Parathyroid adenoma (tissue), 2 donors: Measurements from ENCODE around the gene CSMD2.

Source experiments
- H2AFZ ChIP-seq: fragments of 300-600 bp; sonication (generic); one replicate; pipeline ENCODE4 v1.7.0; 2017; ENCODE audit warnings: antibody characterized with exemption, mild to moderate bottlenecking
- H3K27ac ChIP-seq: fragments of 300-600 bp; sonication (generic); one replicate; pipeline ENCODE4 v1.7.0; 2017
- H3K27me3 ChIP-seq: fragments of 300-600 bp; sonication (generic); one replicate; pipeline ENCODE4 v1.7.0; 2017; ENCODE audit warnings: low read length; ENCODE audit not compliant: control insufficient read depth, insufficient read depth
- H3K36me3 ChIP-seq: fragments of 300-600 bp; sonication (generic); one replicate; pipeline ENCODE4 v1.7.0; 2017; ENCODE audit warnings: low read length; ENCODE audit not compliant: control insufficient read depth, insufficient read depth
- H3K4me1 ChIP-seq: fragments of 300-600 bp; sonication (generic); one replicate; pipeline ENCODE4 v1.7.0; 2017; ENCODE audit warnings: control low read depth
- H3K4me2 ChIP-seq: fragments of 300-600 bp; sonication (generic); one replicate; pipeline ENCODE4 v1.7.0; 2017; ENCODE audit warnings: low read length
- H3K4me3 ChIP-seq: fragments of 300-600 bp; sonication (generic); one replicate; pipeline ENCODE4 v1.7.0; 2017; ENCODE audit warnings: low read depth, low read length
- H3K79me2 ChIP-seq: fragments of 300-600 bp; sonication (generic); one replicate; pipeline ENCODE4 v1.7.0; 2017; ENCODE audit warnings: control low read depth
- H3K9ac ChIP-seq: fragments of 300-600 bp; sonication (generic); one replicate; pipeline ENCODE4 v1.7.0; 2017; ENCODE audit warnings: mild to moderate bottlenecking
- H3K9me3 ChIP-seq: fragments of 300-600 bp; sonication (generic); one replicate; pipeline ENCODE4 v1.7.0; 2017; ENCODE audit warnings: low read length; ENCODE audit not compliant: control insufficient read depth
- TF ChIP-seq, protein P1 (sequence below): fragments of 300-600 bp; sonication (generic); IDR thresholded peaks from one replicate; pipeline ENCODE4 v1.7.0; 2017; ENCODE audit warnings: antibody characterized with exemption, mild to moderate bottlenecking
- donor health status: primary hyperparathyroidism.

Gene CSMD2

DNA sequence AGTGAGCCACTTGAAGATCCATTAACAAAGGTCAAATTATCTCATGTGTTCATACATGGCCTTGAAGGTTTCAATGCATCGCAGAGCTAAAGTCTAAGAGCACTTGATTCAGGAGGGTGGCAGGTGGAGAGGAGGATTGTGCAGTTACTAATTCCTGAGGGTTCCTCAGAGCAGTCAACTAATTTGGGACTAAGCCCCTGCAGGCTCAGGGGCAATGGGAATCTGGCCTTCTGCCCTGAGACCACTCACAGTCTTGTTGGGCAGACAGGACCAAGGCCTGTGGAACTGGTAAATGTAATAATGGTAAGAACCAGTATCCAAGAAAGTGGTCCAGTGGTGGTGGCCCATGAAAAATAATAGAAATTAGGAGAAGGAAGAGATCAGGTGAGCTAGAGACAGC, 428.5 kb downstream of the CSMD2 start:
- H3K4me1 ChIP-seq = no peaks in the 10 kb centered on the region
- H3K9ac ChIP-seq = no peak overlapping the region

DNA sequence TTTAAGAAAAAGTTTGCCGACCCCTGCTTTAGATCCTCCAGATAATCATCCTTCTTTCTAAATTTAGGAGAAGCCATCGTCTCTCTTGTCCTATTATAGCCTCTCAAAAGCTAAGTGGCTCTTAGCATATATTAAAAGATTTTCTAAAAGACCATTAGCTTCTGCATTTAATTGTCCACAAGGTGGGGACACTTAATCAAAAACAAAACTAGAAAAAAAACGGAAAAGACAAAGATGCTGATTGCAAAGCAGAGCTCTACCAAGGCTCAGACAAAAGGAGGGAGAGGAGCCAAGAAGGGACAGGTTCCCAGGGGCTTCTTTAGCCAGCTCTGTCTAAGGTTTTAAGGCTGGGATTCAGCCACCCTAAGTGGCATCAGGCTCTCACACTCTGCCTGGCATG, 429.4 kb downstream of the CSMD2 start:
- TF ChIP-seq, protein P1, sequence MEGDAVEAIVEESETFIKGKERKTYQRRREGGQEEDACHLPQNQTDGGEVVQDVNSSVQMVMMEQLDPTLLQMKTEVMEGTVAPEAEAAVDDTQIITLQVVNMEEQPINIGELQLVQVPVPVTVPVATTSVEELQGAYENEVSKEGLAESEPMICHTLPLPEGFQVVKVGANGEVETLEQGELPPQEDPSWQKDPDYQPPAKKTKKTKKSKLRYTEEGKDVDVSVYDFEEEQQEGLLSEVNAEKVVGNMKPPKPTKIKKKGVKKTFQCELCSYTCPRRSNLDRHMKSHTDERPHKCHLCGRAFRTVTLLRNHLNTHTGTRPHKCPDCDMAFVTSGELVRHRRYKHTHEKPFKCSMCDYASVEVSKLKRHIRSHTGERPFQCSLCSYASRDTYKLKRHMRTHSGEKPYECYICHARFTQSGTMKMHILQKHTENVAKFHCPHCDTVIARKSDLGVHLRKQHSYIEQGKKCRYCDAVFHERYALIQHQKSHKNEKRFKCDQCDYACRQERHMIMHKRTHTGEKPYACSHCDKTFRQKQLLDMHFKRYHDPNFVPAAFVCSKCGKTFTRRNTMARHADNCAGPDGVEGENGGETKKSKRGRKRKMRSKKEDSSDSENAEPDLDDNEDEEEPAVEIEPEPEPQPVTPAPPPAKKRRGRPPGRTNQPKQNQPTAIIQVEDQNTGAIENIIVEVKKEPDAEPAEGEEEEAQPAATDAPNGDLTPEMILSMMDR = no peak
- Histone ChIP-seq H3K36me3 (no peaks in the 10 kb centered on the region), H3K4me3 (no peak overlapping the region), H3K79me2 (no peaks in the 10 kb centered on the region), H3K9me3 (no peaks in the 10 kb centered on the region), H3K4me1 (no peaks in the 10 kb centered on the region), H2AFZ (no peak overlapping the region), H3K27me3 (no peaks in the 10 kb centered on the region), H3K9ac (no peak overlapping the region), H3K27ac (no peak overlapping the region), H3K4me2 (no peak overlapping the region)

More for the DNA sequence above, 428.5 kb downstream of the CSMD2 start:
- TF ChIP-seq, protein P1 = no peak
- no peak overlapping the region for H3K27ac ChIP-seq
- H3K36me3 ChIP-seq = no peaks in the 10 kb centered on the region
- no peaks in the 10 kb centered on the region for H3K27me3 ChIP-seq
- H3K4me2 ChIP-seq = no peak overlapping the region
- H3K4me3 ChIP-seq = no peak overlapping the region
- H3K79me2 ChIP-seq = no peaks in the 10 kb centered on the region
- no peak overlapping the region for H2AFZ ChIP-seq
- H3K9me3 ChIP-seq = no peaks in the 10 kb centered on the region

DNA sequence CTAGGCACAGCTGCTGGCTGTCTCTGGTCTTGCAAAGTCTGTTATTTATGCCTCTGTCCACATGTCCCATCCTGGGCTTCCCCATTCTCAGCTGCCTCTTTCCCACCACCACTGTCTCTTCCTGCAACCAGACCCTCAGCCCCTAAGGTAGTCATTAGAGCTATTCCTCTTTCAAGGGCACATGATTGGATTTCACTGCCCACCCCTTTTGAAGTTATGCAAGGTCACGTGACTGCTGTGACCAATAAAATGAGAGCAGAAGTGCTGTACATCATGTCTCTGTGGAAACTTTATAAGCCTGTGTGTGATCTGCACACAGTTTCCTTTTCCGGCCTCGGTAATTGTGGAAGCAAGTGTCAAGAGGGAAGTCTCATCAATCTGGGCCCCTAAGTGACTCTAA, 437.7 kb downstream of the CSMD2 start:
- Histone ChIP-seq H2AFZ (no peak overlapping the region), H3K4me1 (no peaks in the 10 kb centered on the region)

DNA sequence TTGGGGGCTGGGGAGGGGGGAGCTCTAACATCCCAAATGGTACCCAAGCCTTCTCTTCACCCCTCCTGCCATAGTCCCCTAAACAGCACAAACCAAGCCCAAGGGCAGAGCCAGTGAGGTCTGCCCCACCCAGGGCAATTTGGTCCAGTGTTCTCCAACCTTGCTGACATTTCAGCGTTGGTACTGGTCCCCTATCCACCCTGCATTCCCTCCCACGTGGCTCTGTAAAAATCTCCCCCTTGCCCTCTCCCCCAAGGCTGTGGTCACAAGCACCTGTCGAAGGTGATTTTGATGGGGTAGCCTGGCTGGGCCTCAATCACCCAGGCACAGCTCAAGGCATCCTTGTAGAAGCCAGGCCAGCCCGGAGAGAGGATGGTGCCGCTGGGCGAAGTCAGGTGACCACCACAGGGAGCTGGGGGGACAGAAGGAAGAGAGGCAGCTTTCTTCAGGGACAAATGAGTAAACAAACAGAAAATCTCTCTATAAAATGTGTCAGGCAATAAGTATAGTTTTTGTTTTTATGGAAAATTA, 438.7 kb downstream of the CSMD2 start:
- Histone ChIP-seq H3K9me3 (no peaks in the 10 kb centered on the region), H2AFZ (no peak overlapping the region), H3K27me3 (no peaks in the 10 kb centered on the region), H3K36me3 (no peaks in the 10 kb centered on the region), H3K9ac (no peak overlapping the region), H3K4me3 (no peak overlapping the region), H3K4me2 (no peak overlapping the region), H3K27ac (no peak overlapping the region), H3K4me1 (no peaks in the 10 kb centered on the region), H3K79me2 (no peaks in the 10 kb centered on the region)
- TF ChIP-seq, protein P1 = no peak

More for the DNA sequence above, 437.7 kb downstream of the CSMD2 start:
- Histone ChIP-seq H3K79me2 (no peaks in the 10 kb centered on the region), H3K4me2 (no peak overlapping the region), H3K9me3 (no peaks in the 10 kb centered on the region), H3K9ac (no peak overlapping the region), H3K36me3 (no peaks in the 10 kb centered on the region), H3K4me3 (no peak overlapping the region), H3K27me3 (no peaks in the 10 kb centered on the region), H3K27ac (no peak overlapping the region)
- TF ChIP-seq, protein P1 = no peak

DNA sequence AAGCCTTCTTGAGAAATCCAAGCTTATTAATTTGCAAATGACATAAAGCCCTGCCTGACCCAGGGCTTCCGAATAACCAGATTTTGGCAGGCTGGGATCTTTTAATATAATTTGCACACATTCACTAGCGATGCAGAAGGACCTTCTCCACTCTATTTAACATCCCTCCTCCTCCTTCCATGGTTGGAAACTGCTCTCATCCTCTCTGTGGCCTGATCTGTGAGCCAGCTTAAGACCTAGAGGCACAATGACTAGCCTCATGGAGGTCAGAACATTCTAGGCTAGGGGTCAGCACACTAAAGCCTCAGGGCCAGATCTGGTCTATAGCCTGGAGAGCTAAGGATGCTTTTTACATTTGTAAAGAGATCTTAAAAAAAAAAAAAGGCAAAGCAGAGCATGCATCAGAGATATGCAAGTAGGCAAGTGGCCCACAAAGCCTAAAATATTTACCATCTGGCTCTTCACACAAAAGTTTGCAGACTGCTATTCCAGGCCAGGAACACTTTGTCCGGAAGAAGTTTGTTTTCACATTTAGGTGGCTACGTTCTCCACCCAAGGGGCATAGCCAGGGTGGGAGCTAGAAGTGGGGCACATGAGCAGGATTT, 439.4 kb downstream of the CSMD2 start:
- Histone ChIP-seq H3K36me3 (no peaks in the 10 kb centered on the region), H2AFZ (no peak overlapping the region), H3K4me2 (no peak overlapping the region), H3K9ac (no peak overlapping the region), H3K4me1 (no peaks in the 10 kb centered on the region), H3K4me3 (no peak overlapping the region), H3K79me2 (no peaks in the 10 kb centered on the region), H3K27me3 (no peaks in the 10 kb centered on the region), H3K9me3 (no peaks in the 10 kb centered on the region), H3K27ac (no peak overlapping the region)
- TF ChIP-seq, protein P1 = no peak
